ENCODE results near the gene UNC13A. TPM values are rescaled to one million over a fixed set of nuclear protein-coding genes. Genes with fewer than 3 reads are reported as not detected.

UNC13A gene
- total RNA-seq, 4 donors from 2014 or later: under 0.01 to 0.40 (median 0.15) TPM

- Histone ChIP-seq H3K27ac (no peak overlapping the region), H3K9me3 (no peaks in the 10 kb centered on the region), H3K4me1 (peaks cover 0 to 64% (median 28%) of the 10 kb centered on the region in 3 donors), H3K36me3 (peaks cover 0 to 12% of the 10 kb centered on the region in 2 donors), H3K4me3 (peak overlapping the region in 1 of 2 donors; percentile 95), H3K27me3 (peaks cover 4% of the 10 kb centered on the region)
- no peak for ATAC-seq
- WGBS, 2 donors (ENCODE audit: low coverage in 1 of 2): 87 to 93% methylated on average over 4 of the region's 4 CpGs
- TF ChIP-seq POLR2A (IDR thresholded peaks at IDR 0.05) (no peak), CTCF (IDR thresholded peaks at IDR 0.05) (no peak), EP300 (IDR thresholded peaks at IDR 0.05) (no peak), POLR2AphosphoS5 (IDR thresholded peaks at IDR 0.05) (no peak)
Measured at GRCh38 chr19:17718550-17718946, 30.4 kb upstream of the UNC13A start.

- Histone ChIP-seq H3K27me3 (peaks cover 4% of the 10 kb centered on the region), H3K4me1 (peaks cover 0 to 43% (median 16%) of the 10 kb centered on the region in 3 donors), H3K36me3 (no peaks in the 10 kb centered on the region), H3K4me3 (no peak overlapping the region), H3K27ac (peak overlapping the region in 1 of 4 donors; percentile 43), H3K9me3 (no peaks in the 10 kb centered on the region)
- TF ChIP-seq POLR2AphosphoS5 (IDR thresholded peaks at IDR 0.05) (no peak), EP300 (IDR thresholded peaks at IDR 0.05) (no peak), CTCF (IDR thresholded peaks at IDR 0.05) (no peak), POLR2A (IDR thresholded peaks at IDR 0.05) (no peak)
- WGBS, 2 donors (ENCODE audit: low coverage in 1 of 2): 53 to 64% methylated on average over 2 to 4 of the region's 4 CpGs
- ATAC-seq: no peak
Measured at GRCh38 chr19:17716309-17716929, 28.3 kb upstream of the UNC13A start.

GRCh38 chr19:17711851-17712250, 23.7 kb upstream of the UNC13A start:
- Histone ChIP-seq H3K27ac (no peak overlapping the region), H3K4me3 (no peak overlapping the region), H3K36me3 (no peaks in the 10 kb centered on the region), H3K27me3 (peaks cover 12% of the 10 kb centered on the region), H3K9me3 (no peaks in the 10 kb centered on the region), H3K4me1 (peaks cover 0 to 2% (median 0%) of the 10 kb centered on the region in 3 donors)
- 55 to 81% methylated on average over 3 to 6 of the region's 6 CpGs for WGBS, 2 donors (ENCODE audit: low coverage in 1 of 2)
- ATAC-seq: no peak
- no peak for TF ChIP-seq EP300 (IDR thresholded peaks at IDR 0.05)
- no peak for TF ChIP-seq POLR2A (IDR thresholded peaks at IDR 0.05)
- TF ChIP-seq CTCF (IDR thresholded peaks at IDR 0.05): no peak
- no peak for TF ChIP-seq POLR2AphosphoS5 (IDR thresholded peaks at IDR 0.05)

GRCh38 chr19:17706750-17707181, 18.6 kb upstream of the UNC13A start:
- ATAC-seq: no peak

More at GRCh38 chr19:17706750-17707181, 18.6 kb upstream of the UNC13A start:
- Histone ChIP-seq H3K27me3 (peaks cover 47% of the 10 kb centered on the region), H3K9me3 (no peaks in the 10 kb centered on the region), H3K4me3 (no peak overlapping the region), H3K4me1 (no peaks in the 10 kb centered on the region), H3K27ac (no peak overlapping the region), H3K36me3 (no peaks in the 10 kb centered on the region)
- TF ChIP-seq EP300 (IDR thresholded peaks at IDR 0.05) (no peak), POLR2A (IDR thresholded peaks at IDR 0.05) (no peak), POLR2AphosphoS5 (IDR thresholded peaks at IDR 0.05) (no peak), CTCF (IDR thresholded peaks at IDR 0.05) (no peak)
- WGBS, 2 donors (ENCODE audit: low coverage in 1 of 2): 14 to 18% methylated on average over 8 to 13 of the region's 17 CpGs

All from gastroesophageal sphincter (tissue), 4 donors.